K562 (cell line): Measurements from ENCODE around the gene SLC35D2. TPM values are rescaled to one million over a fixed set of nuclear protein-coding genes. Genes with fewer than 3 reads are reported as not detected.

Experiments
- ATAC-seq: fragments of 200-7000 bp; cut with Tn5 transposase; 3 replicates; pipeline ENCODE4 v1.9.1; 2020; ENCODE audit warnings: moderate library complexity
- BruUV-seq: library from RNA; stranded (reverse); fragments of 400-500 nt; replicated peaks from 2 replicates; lab custom pipeline; 2021; lab: Mats Ljungman, UMichigan
- CTCF ChIA-PET: fragments of 300-600 bp; formaldehyde crosslinking; extraction: SDS; loops from one replicate; lab custom pipeline; 2021; ENCODE audit warnings: low intra/inter-chr PET ratio; lab: Yijun Ruan, JAX
- POLR2A ChIA-PET: fragments of 300-600, 350-650 bp; sonication (Branson Sonifier 250); formaldehyde crosslinking; extraction: SDS; loops from one replicate; lab custom pipeline; 2021; ENCODE audit warnings: antibody characterized with exemption, inconsistent platforms; lab: Yijun Ruan, JAX
- DNase-seq, 4 experiments: peaks; one replicate each; pipeline versions ENCODE4 v3.0.0 to v3.0.0-alpha.2; 2011 to 2018; ENCODE audit warnings: low spot score in 3 of 4, mixed read lengths in 3 of 4; ENCODE audit errors: extremely low read depth in 1 of 4
- FAIRE-seq: peaks from 2 replicates; lab custom pipeline; 2011; peaks lifted over from hg19 to GRCh38; lab: Jason Lieb, UNC
- H2AFZ ChIP-seq: 2 replicates; pipeline ENCODE4 v1.6.0; 2011; ENCODE audit warnings: low read depth, low read length, control low read depth, inconsistent platforms
- H3K27ac ChIP-seq: fragments of 200-600 bp; 3 replicates; pipeline ENCODE4 v1.8.0; 2011; ENCODE audit warnings: low read depth, mild to moderate bottlenecking, control low read depth, inconsistent platforms, low read length, moderate library complexity, mixed read lengths; ENCODE audit errors: extremely low read depth
- H3K27me3 ChIP-seq, 2 experiments: fragments of 300-600 bp in 1 of 2; 2 replicates in 1 of 2; 3 replicates in 1 of 2; pipeline versions ENCODE4 v1.6.0 to v1.8.0; 2011; ENCODE audit warnings: inconsistent platforms in 2 of 2, low read length in 2 of 2, mild to moderate bottlenecking in 1 of 2, mixed read lengths in 1 of 2, moderate library complexity in 1 of 2; ENCODE audit not compliant: control insufficient read depth in 2 of 2, insufficient read depth in 2 of 2
- H3K36me3 ChIP-seq: fragments of 300-600 bp; 3 replicates; pipeline ENCODE4 v1.8.0; 2011; ENCODE audit warnings: mild to moderate bottlenecking, low read length, inconsistent platforms; ENCODE audit not compliant: control insufficient read depth, insufficient read depth
- H3K4me1 ChIP-seq, 2 experiments: fragments of 200-600 bp in 1 of 2; replicated peaks in 1 of 2; 2 replicates in 1 of 2; 3 replicates in 1 of 2; pipeline versions ENCODE4 v1.5.1 to v1.8.0; 2011; ENCODE audit warnings: inconsistent platforms in 2 of 2, low read length in 2 of 2, mild to moderate bottlenecking in 1 of 2, mixed read lengths in 1 of 2, moderate library complexity in 1 of 2; ENCODE audit not compliant: control insufficient read depth in 2 of 2, insufficient read depth in 2 of 2
- H3K4me2 ChIP-seq: 2 replicates; pipeline ENCODE4 v1.6.1; 2011; ENCODE audit warnings: low read length, control low read depth, inconsistent platforms, mixed read lengths; ENCODE audit not compliant: insufficient read depth
- H3K4me3 ChIP-seq: fragments of 200-600 bp; sonication (generic), shearing (Covaris generic); 2 replicates; pipeline ENCODE4 v1.5.1; 2016; ENCODE audit warnings: control low read depth, inconsistent platforms
- H3K79me2 ChIP-seq: fragments of 200-600 bp; 3 replicates; pipeline ENCODE4 v1.8.0; 2011; ENCODE audit warnings: low read length, inconsistent platforms; ENCODE audit not compliant: control insufficient read depth, insufficient read depth
- H3K9ac ChIP-seq, 2 experiments: 2 replicates each; pipeline versions ENCODE4 v1.6.0 to v1.6.1; 2011; ENCODE audit warnings: low read depth in 2 of 2, low read length in 2 of 2, control low read depth in 1 of 2, inconsistent platforms in 1 of 2, mild to moderate bottlenecking in 1 of 2, mixed read lengths in 1 of 2; ENCODE audit not compliant: insufficient read depth in 1 of 2
- H3K9me1 ChIP-seq: one replicate; pipeline ENCODE4 v1.6.0; 2011; ENCODE audit warnings: inconsistent platforms, mild to moderate bottlenecking, low read length, moderate library complexity; ENCODE audit not compliant: control insufficient read depth, insufficient read depth
- H3K9me3 ChIP-seq: replicated peaks from 2 replicates; pipeline ENCODE4 v1.5.1; 2011; ENCODE audit warnings: low read depth, low read length, inconsistent platforms; ENCODE audit not compliant: control insufficient read depth, insufficient read depth
- H4K20me1 ChIP-seq: replicated peaks from 2 replicates; pipeline ENCODE4 v1.6.1; 2011; ENCODE audit warnings: low read length, inconsistent platforms, mixed read lengths; ENCODE audit not compliant: control insufficient read depth, insufficient read depth
- GABPB2 ChIP-seq: fragments of 250-450 bp; sonication (Bioruptor Pico); conservative IDR thresholded peaks from 2 replicates; pipeline ENCODE4 v1.5.1; 2021; ENCODE audit warnings: mild to moderate bottlenecking
- KDM2B ChIP-seq: fragments of 250-450 bp; sonication (Bioruptor Pico); IDR thresholded peaks from 2 replicates; pipeline ENCODE4 v1.8.0; 2021; ENCODE audit warnings: mild to moderate bottlenecking, moderate library complexity
- RBM17 ChIP-seq: fragments of 200-400 bp; formaldehyde crosslinking; IDR thresholded peaks from 2 replicates; pipeline ENCODE4 v1.6.1; 2017; ENCODE audit warnings: low read depth, mild to moderate bottlenecking, low read length, borderline replicate concordance
- RBM22 ChIP-seq: fragments of 200-400 bp; formaldehyde crosslinking; IDR thresholded peaks from 2 replicates; pipeline ENCODE4 v1.6.1; 2018; ENCODE audit warnings: low read length, low read depth; ENCODE audit not compliant: poor library complexity, severe bottlenecking
- SAFB ChIP-seq: fragments of 200-400 bp; formaldehyde crosslinking; IDR thresholded peaks from 2 replicates; pipeline ENCODE4 v1.6.1; 2017; ENCODE audit warnings: low read depth, low read length, borderline replicate concordance
- ZBTB17 ChIP-seq: fragments of 450-650 bp; formaldehyde crosslinking; IDR thresholded peaks from 2 replicates; pipeline ENCODE4 v1.4.0; 2020; ENCODE audit warnings: mild to moderate bottlenecking
- ZNF146 ChIP-seq: IDR thresholded peaks from one replicate; pipeline ENCODE4 v1.6.1; 2018; ENCODE audit warnings: missing compliant biosample characterization; ENCODE audit not compliant: unreplicated experiment
- ZNF174 ChIP-seq: fragments of 250-450 bp; sonication (Bioruptor Pico); IDR thresholded peaks from 2 replicates; pipeline ENCODE4 v1.4.0; 2020; ENCODE audit warnings: mild to moderate bottlenecking
- ZNF77 ChIP-seq: fragments of 250-450 bp; sonication (Bioruptor Pico); IDR thresholded peaks from 2 replicates; pipeline ENCODE4 v1.5.0; 2020
- WGBS: fragments of 100-300 bp; shearing (Covaris generic); methylation state at CpG from one replicate; pipeline ENCODE4 v1.1.6; 2016; ENCODE audit warnings: low coverage, mixed read lengths; ENCODE audit not compliant: insufficient coverage; ENCODE audit errors: missing lambda C conversion rate; 5-methylcytosine and 5-hydroxymethylcytosine counted together
- in situ Hi-C: fragments of 300-500 bp; cut with MboI; formaldehyde crosslinking; loops from 4 replicates; pipeline ENCODE4 v1.15.0; 2018; ENCODE audit warnings: inconsistent platforms, mixed read lengths
- intact Hi-C: fragments of 100-400 bp; cut with micrococcal nuclease; formaldehyde crosslinking; loops from 2 replicates; pipeline ENCODE4 v1.14.2; 2022
- polyA plus RNA-seq, 8 experiments: library from polyadenylated mRNA; depleted of rRNA in 4 of 8; stranded (reverse) in 5 of 8; unstranded in 3 of 8; fragments of >200 nt; fragmentation: Nextera tagmentation in 2 of 8; fragmentation: Illumina TruSeq in 1 of 8; extraction: Ambion mirVana in 2 of 8; extraction: Trizol in 1 of 8; gene quantifications; 2 replicates each; pipeline versions ENCODE4 v1.2.1 to v1.2.3, GENCODE V29; 2011 to 2014; ENCODE audit warnings: inconsistent platforms in 1 of 8, missing spikeins in 1 of 8
- total RNA-seq, 7 experiments: library from RNA; depleted of rRNA in 6 of 7; stranded (reverse); fragments of >200 nt in 6 of 7; fragmentation: Illumina TruSeq in 2 of 7; extraction: Trizol in 2 of 7; gene quantifications; 2 replicates each; pipeline versions ENCODE4 v1.2.1 to v1.2.3, GENCODE V29; 2011 to 2021; ENCODE audit warnings: low replicate concordance in 1 of 7
- TF ChIP-seq, protein P1 (sequence below): sonication (generic); formaldehyde crosslinking; IDR thresholded peaks from 2 replicates; pipeline ENCODE4 v1.8.0; 2022; ENCODE audit warnings: mild to moderate bottlenecking, low read depth, missing genetic modification reagents
- TF ChIP-seq, protein P2 (sequence below): sonication (generic); formaldehyde crosslinking; IDR thresholded peaks from 2 replicates; pipeline ENCODE4 v1.8.0; 2023; ENCODE audit warnings: mild to moderate bottlenecking, missing genetic modification reagents
- TF ChIP-seq, protein P3 (sequence below): fragments of 250-450 bp; sonication (Bioruptor Pico); IDR thresholded peaks from 2 replicates; pipeline ENCODE4 v1.8.0; 2022; ENCODE audit warnings: moderate library complexity, mild to moderate bottlenecking, inconsistent platforms

SLC35D2 gene
- total and polyA plus RNA-seq, 9 of the 15 experiments (the other 6 are each of a cell fraction or from before 2014, with no cell fraction given), result 2.9 to 14.9 (median 11.7) TPM

DNA sequence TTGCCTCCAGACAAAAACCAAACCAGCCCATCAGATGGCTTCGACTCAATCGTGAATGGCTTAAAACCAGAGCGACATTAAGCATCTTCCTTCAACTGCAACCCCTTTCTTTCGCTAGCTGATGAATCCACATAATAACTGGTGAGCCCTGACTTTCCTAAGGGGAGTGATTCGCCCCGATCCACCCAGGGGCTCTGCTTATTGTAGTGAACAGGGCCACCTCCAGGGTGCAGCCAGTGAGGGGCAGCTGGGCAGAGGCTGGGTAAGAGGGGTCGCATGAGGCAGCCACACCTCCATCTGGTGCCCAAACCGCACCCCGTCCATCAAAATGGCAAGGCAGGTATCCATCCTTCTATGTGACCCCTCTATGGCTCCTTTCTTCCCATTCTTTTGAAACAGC, 38.0 kb downstream of the SLC35D2 start:
- CTCF ChIA-PET, result no interaction called here
- in situ Hi-C loops (no loop called here), intact Hi-C loops (no loop called here)
- ATAC-seq, result no peak
- H3K4me2 ChIP-seq, result no peak overlapping the region
- H4K20me1 ChIP-seq, result no peaks in the 10 kb centered on the region
- H3K9me1 ChIP-seq, result no peaks in the 10 kb centered on the region
- no TSS peak for BruUV-seq
- H3K4me3 ChIP-seq, result no peak overlapping the region
- no peak overlapping the region for H3K9ac ChIP-seq
- H3K27ac ChIP-seq, result no peak overlapping the region
- H3K79me2 ChIP-seq, result no peaks in the 10 kb centered on the region
- 0 out of 5 replicates have a peak, but pooled peaks cover 0 to 5% of the 10 kb centered on the region in 2 experiments for H3K27me3 ChIP-seq
- no peak overlapping the region for H2AFZ ChIP-seq
- WGBS, result 81% methylated on average over 5 of the region's 9 CpGs
- FAIRE-seq, result peak; percentile 49
- no peak for DNase-seq
- no peaks in the 10 kb centered on the region for H3K36me3 ChIP-seq
- H3K9me3 ChIP-seq, result no peaks in the 10 kb centered on the region; the same call in none of the 2 replicates
- TF ChIP-seq, protein P1, sequence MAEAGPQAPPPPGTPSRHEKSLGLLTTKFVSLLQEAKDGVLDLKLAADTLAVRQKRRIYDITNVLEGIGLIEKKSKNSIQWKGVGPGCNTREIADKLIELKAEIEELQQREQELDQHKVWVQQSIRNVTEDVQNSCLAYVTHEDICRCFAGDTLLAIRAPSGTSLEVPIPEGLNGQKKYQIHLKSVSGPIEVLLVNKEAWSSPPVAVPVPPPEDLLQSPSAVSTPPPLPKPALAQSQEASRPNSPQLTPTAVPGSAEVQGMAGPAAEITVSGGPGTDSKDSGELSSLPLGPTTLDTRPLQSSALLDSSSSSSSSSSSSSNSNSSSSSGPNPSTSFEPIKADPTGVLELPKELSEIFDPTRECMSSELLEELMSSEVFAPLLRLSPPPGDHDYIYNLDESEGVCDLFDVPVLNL (CRISPR knock-in tag), result no peak
- TF ChIP-seq, protein P2, sequence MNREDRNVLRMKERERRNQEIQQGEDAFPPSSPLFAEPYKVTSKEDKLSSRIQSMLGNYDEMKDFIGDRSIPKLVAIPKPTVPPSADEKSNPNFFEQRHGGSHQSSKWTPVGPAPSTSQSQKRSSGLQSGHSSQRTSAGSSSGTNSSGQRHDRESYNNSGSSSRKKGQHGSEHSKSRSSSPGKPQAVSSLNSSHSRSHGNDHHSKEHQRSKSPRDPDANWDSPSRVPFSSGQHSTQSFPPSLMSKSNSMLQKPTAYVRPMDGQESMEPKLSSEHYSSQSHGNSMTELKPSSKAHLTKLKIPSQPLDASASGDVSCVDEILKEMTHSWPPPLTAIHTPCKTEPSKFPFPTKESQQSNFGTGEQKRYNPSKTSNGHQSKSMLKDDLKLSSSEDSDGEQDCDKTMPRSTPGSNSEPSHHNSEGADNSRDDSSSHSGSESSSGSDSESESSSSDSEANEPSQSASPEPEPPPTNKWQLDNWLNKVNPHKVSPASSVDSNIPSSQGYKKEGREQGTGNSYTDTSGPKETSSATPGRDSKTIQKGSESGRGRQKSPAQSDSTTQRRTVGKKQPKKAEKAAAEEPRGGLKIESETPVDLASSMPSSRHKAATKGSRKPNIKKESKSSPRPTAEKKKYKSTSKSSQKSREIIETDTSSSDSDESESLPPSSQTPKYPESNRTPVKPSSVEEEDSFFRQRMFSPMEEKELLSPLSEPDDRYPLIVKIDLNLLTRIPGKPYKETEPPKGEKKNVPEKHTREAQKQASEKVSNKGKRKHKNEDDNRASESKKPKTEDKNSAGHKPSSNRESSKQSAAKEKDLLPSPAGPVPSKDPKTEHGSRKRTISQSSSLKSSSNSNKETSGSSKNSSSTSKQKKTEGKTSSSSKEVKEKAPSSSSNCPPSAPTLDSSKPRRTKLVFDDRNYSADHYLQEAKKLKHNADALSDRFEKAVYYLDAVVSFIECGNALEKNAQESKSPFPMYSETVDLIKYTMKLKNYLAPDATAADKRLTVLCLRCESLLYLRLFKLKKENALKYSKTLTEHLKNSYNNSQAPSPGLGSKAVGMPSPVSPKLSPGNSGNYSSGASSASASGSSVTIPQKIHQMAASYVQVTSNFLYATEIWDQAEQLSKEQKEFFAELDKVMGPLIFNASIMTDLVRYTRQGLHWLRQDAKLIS (CRISPR knock-in tag), result no peak
- TF ChIP-seq ZNF174 (CRISPR knock-in tag) (no peak), RBM22 (no peak), RBM17 (no peak), ZNF77 (CRISPR knock-in tag) (no peak), ZBTB17 (no peak), SAFB (no peak), GABPB2 (CRISPR knock-in tag) (no peak), KDM2B (CRISPR knock-in tag) (no peak), ZNF146 (CRISPR knock-in tag) (no peak)
- TF ChIP-seq, protein P3, sequence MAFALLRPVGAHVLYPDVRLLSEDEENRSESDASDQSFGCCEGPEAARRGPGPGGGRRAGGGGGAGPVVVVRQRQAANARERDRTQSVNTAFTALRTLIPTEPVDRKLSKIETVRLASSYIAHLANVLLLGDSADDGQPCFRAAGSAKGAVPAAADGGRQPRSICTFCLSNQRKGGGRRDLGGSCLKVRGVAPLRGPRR (CRISPR knock-in tag), result no peak
- TF ChIP-seq, all 486 proteins: peak for 0
- H3K4me1 ChIP-seq, result peaks cover 5 to 7% of the 10 kb centered on the region in 2 experiments; a peak in 4 of 5 replicates
- POLR2A ChIA-PET, result interaction anchor here (0.9 kb wide), 1 partner anchor 25 kb away, joined by 3 read pairs; no protein-coding TSS in a partner anchor
